Endothelial cell of umbilical vein (primary cell): ENCODE results near the gene ASTN1. TPM values are rescaled to one million over a fixed set of nuclear protein-coding genes. Genes with fewer than 3 reads are reported as not detected.
A peak's percentile ranks its signal among the peaks of the same experiment; 100 is the strongest.

Source experiments
- BruUV-seq: library from RNA; stranded (reverse); fragments of 400-500 nt; replicated peaks from 2 replicates; lab custom pipeline; 2021; lab: Mats Ljungman, UMichigan
- CTCF ChIA-PET: fragments of 300-600, 350-600 bp; sonication (Branson Sonifier 250); formaldehyde crosslinking; loops from one replicate; lab custom pipeline; 2021; ENCODE audit warnings: antibody characterized with exemption, inconsistent platforms; lab: Charles Lee
- POLR2A ChIA-PET: fragments of 300-600, 350-600 bp; sonication (Branson Sonifier 250); formaldehyde crosslinking; loops from one replicate; lab custom pipeline; 2021; ENCODE audit warnings: antibody characterized with exemption, inconsistent platforms; lab: Charles Lee
- DNase-seq: peaks from one replicate; pipeline ENCODE4 v3.0.0-alpha.2; 2011; ENCODE audit warnings: low read depth, low spot score
- FAIRE-seq: peaks from 2 replicates; lab custom pipeline; 2011; peaks lifted over from hg19 to GRCh38; lab: Jason Lieb, UNC
- H2AFZ ChIP-seq: 2 replicates; pipeline ENCODE4 v1.6.0; 2012; ENCODE audit warnings: low read depth, low read length, control low read depth, inconsistent platforms
- H3K27ac ChIP-seq: 2 replicates; pipeline ENCODE4 v1.5.1; 2011; ENCODE audit warnings: low read depth, mild to moderate bottlenecking, control low read depth, low read length, moderate library complexity; ENCODE audit not compliant: insufficient read depth
- H3K27me3 ChIP-seq, 2 experiments: 2 replicates each; pipeline versions ENCODE4 v1.6.0 to v1.6.1; 2011; ENCODE audit warnings: low read length in 2 of 2, mixed read lengths in 1 of 2; ENCODE audit not compliant: control insufficient read depth in 2 of 2, insufficient read depth in 2 of 2
- H3K36me3 ChIP-seq, 2 experiments: 2 replicates in 1 of 2; 3 replicates in 1 of 2; pipeline ENCODE4 v1.5.1; 2011; ENCODE audit warnings: low read length in 2 of 2, mild to moderate bottlenecking in 1 of 2, moderate library complexity in 1 of 2; ENCODE audit not compliant: control insufficient read depth in 2 of 2, insufficient read depth in 2 of 2; ENCODE audit errors: extremely low read depth in 1 of 2
- H3K4me1 ChIP-seq: 3 replicates; pipeline ENCODE4 v1.5.1; 2011; ENCODE audit warnings: mild to moderate bottlenecking, low read length; ENCODE audit not compliant: control insufficient read depth, insufficient read depth; ENCODE audit errors: extremely low read depth
- H3K4me2 ChIP-seq: 2 replicates; pipeline ENCODE4 v1.6.1; 2011; ENCODE audit warnings: low read length, control low read depth, mixed read lengths; ENCODE audit not compliant: insufficient read depth
- H3K4me3 ChIP-seq, 3 experiments: fragments of 200-600 bp in 1 of 3; sonication (generic), shearing (Covaris generic) in 1 of 3; replicated peaks in 1 of 3; 2 replicates each; pipeline ENCODE4 v1.5.1; 2011 to 2016; ENCODE audit warnings: control low read depth in 3 of 3, low read length in 3 of 3, mild to moderate bottlenecking in 2 of 3, inconsistent platforms in 1 of 3, low read depth in 1 of 3, moderate library complexity in 1 of 3; ENCODE audit not compliant: insufficient read depth in 1 of 3
- H3K79me2 ChIP-seq: 2 replicates; pipeline ENCODE4 v1.6.0; 2012; ENCODE audit warnings: low read length, inconsistent platforms; ENCODE audit not compliant: control insufficient read depth, insufficient read depth
- H3K9ac ChIP-seq: replicated peaks from 2 replicates; pipeline ENCODE3; 2011; ENCODE audit warnings: low read length, control low read depth; ENCODE audit not compliant: insufficient read depth; ENCODE audit errors: extremely low read depth
- H3K9me1 ChIP-seq: replicated peaks from 3 replicates; pipeline ENCODE4 v1.6.0; 2011; ENCODE audit warnings: mild to moderate bottlenecking, low read length; ENCODE audit not compliant: control insufficient read depth, insufficient read depth; ENCODE audit errors: extremely low read depth
- H3K9me3 ChIP-seq: replicated peaks from 2 replicates; pipeline ENCODE4 v1.5.1; 2012; ENCODE audit warnings: low read length, inconsistent platforms; ENCODE audit not compliant: control insufficient read depth, insufficient read depth
- H4K20me1 ChIP-seq: replicated peaks from 2 replicates; pipeline ENCODE3; 2011; ENCODE audit warnings: mild to moderate bottlenecking, low read length; ENCODE audit not compliant: control insufficient read depth, insufficient read depth; ENCODE audit errors: extremely low read depth
- EZH2 ChIP-seq: IDR thresholded peaks from 2 replicates; pipeline ENCODE4 v1.6.1; 2012; ENCODE audit warnings: borderline replicate concordance, low read depth, mild to moderate bottlenecking, moderate library complexity, low read length, inconsistent platforms; ENCODE audit not compliant: severe bottlenecking
- FOS ChIP-seq: IDR thresholded peaks from 2 replicates; pipeline ENCODE4 v1.6.1; 2011; ENCODE audit warnings: mild to moderate bottlenecking, low read length, moderate library complexity, borderline replicate concordance; ENCODE audit not compliant: insufficient read depth
- POLR2AphosphoS5 ChIP-seq: IDR thresholded peaks from 2 replicates; pipeline ENCODE4 v1.6.1; 2012; ENCODE audit warnings: low read depth, mild to moderate bottlenecking, control low read depth, low read length, moderate library complexity; ENCODE audit not compliant: insufficient read depth
- dilution Hi-C: fragments of 300-500 bp; cut with MboI; formaldehyde crosslinking; loops from one replicate; pipeline ENCODE4 v1.15.0; 2019; ENCODE audit warnings: low sequenced_read_pairs; ENCODE audit not compliant: extremely low pct_ligation_motif_present
- intact Hi-C: fragments of 100-400 bp; cut with micrococcal nuclease; formaldehyde crosslinking; loops from one replicate; pipeline ENCODE4 v1.10.0; 2022
- polyA plus RNA-seq, 4 experiments: library from polyadenylated mRNA; depleted of rRNA in 3 of 4; stranded (reverse) in 3 of 4; unstranded in 1 of 4; fragments of >200 nt; gene quantifications; 2 replicates each; pipeline versions ENCODE4 v1.2.1 to v1.2.3, GENCODE V29; 2011 to 2012; ENCODE audit warnings: missing spikeins in 1 of 4
- total RNA-seq: library from RNA; stranded (reverse); gene quantifications from 2 replicates; pipeline ENCODE4 v1.2.3, GENCODE V29; 2021
- TF ChIP-seq, protein P1 (sequence below): IDR thresholded peaks from 2 replicates; pipeline ENCODE4 v1.6.1; 2011; ENCODE audit not compliant: insufficient read depth, insufficient read length

ASTN1 gene
- total and polyA plus RNA-seq, 2 donors (not counting 3 experiments of a cell fraction or from before 2014, with no cell fraction given): 0.04 TPM; not detected in 1

DNA sequence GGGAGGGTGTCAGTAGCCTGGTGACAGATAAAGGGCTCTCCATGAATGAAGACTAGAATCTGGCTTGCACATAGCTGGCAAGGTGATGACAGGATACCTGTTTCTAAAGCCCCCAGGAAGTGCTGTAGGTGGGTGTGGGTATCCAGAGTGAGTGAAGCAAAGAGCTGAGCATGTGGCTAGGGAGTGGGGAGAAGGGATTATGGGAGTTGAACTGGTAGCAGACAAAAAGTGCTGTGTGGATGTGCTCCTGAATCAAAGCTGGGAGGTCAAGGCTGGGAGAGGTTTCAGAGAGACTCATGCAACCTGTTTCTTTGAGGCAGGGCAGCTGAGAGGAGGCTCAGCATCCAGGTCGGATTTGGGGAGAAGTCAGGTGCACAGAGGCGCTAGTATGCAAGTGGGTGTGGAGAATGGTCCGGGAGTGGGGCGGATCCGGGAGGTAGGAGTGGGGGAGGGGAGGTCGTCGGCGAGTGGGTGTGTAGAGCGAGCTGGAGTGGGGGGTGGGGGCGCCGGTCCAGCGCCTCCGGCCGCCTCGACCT, 600 bp downstream of the ASTN1 start:
- H3K27me3 ChIP-seq: peaks cover 4 to 21% of the 10 kb centered on the region in 2 experiments
- BruUV-seq: no TSS peak
- ChIA-PET CTCF (interaction anchor here (2.5 kb wide), 1 partner anchor 18 kb away, joined by 11 read pairs; no protein-coding TSS in a partner anchor), POLR2A (no interaction called here)
- DNase-seq: no peak
- no peak for FAIRE-seq
- no peak for TF ChIP-seq FOS
- TF ChIP-seq EZH2: peak; percentile 12
- no peak overlapping the region for H2AFZ ChIP-seq
- intact Hi-C loops: no loop called here
- H3K27ac ChIP-seq: no peak overlapping the region
- dilution Hi-C loops: no loop called here
- no peak overlapping the region for H3K4me3 ChIP-seq
- H3K36me3 ChIP-seq: no peaks in the 10 kb centered on the region
- no peak overlapping the region for H3K4me2 ChIP-seq
- H4K20me1 ChIP-seq: no peaks in the 10 kb centered on the region
- H3K4me1 ChIP-seq: no peaks in the 10 kb centered on the region
- H3K9ac ChIP-seq: no peak overlapping the region
- no peaks in the 10 kb centered on the region for H3K79me2 ChIP-seq
- no peaks in the 10 kb centered on the region for H3K9me3 ChIP-seq
- H3K9me1 ChIP-seq: no peaks in the 10 kb centered on the region

DNA sequence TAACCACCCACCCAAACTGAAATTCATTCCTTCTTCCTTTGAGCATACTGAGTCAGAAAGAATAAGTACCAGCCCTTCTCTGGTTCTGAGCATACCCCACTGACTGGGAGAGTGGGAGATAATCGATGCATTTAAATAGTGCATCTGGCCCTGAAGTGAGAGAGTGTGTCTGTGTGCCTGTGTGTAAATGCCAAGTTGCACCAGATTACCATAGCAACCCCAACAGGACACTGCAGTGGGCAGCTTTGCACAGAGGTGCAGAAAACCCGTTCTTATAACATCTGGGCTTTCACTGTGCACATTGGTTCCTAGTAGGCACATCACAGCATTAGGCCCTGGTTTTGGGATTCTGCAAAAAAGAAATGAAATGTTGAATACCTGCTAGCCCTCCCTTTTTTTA, 2.3 kb downstream of the ASTN1 start:
- intact Hi-C loops: no loop called here
- H3K9me3 ChIP-seq: no peaks in the 10 kb centered on the region
- H3K9me1 ChIP-seq: no peaks in the 10 kb centered on the region
- H3K27ac ChIP-seq: no peak overlapping the region
- H3K4me3 ChIP-seq: no peak overlapping the region
- no peaks in the 10 kb centered on the region for H3K4me1 ChIP-seq
- no peak for DNase-seq
- TF ChIP-seq, protein P1, sequence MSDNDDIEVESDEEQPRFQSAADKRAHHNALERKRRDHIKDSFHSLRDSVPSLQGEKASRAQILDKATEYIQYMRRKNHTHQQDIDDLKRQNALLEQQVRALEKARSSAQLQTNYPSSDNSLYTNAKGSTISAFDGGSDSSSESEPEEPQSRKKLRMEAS: no peak
- no peak for TF ChIP-seq POLR2AphosphoS5
- H3K27me3 ChIP-seq: peaks cover 4 to 21% of the 10 kb centered on the region in 2 experiments
- no peaks in the 10 kb centered on the region for H3K79me2 ChIP-seq
- no peaks in the 10 kb centered on the region for H4K20me1 ChIP-seq
- dilution Hi-C loops: no loop called here
- no peak for FAIRE-seq
- H3K9ac ChIP-seq: no peak overlapping the region
- ChIA-PET CTCF (no interaction called here), POLR2A (no interaction called here)
- no TSS peak for BruUV-seq
- no peak overlapping the region for H2AFZ ChIP-seq
- H3K4me2 ChIP-seq: no peak overlapping the region
- H3K36me3 ChIP-seq: no peaks in the 10 kb centered on the region
